ENCODE measurements around the gene YWHAH. TPM values are rescaled to one million over a fixed set of nuclear protein-coding genes. Genes with fewer than 3 reads are reported as not detected.

The YWHAH gene
- total and polyA plus RNA-seq, 9 of the 15 experiments (the other 6 are each of a cell fraction or from before 2014, with no cell fraction given): 32.0 to 177 (median 114) TPM

GRCh38 chr22:31935961-31936635 lies 8.2 kb upstream of the YWHAH start:
- Histone ChIP-seq H3K9ac (ENCODE audit: insufficient read depth in 1 of 2, low read depth in 2 of 2, low read length in 2 of 2) (peak overlapping the region in 1 of 2 experiments; percentile 64; a peak in 1 of 4 replicates), H3K4me3 (no peak overlapping the region), H3K4me2 (ENCODE audit: insufficient read depth, low read length) (peak overlapping the region; percentile 24), H3K4me1 (replicated peaks in 1 of 2; ENCODE audit: control insufficient read depth in 2 of 2, insufficient read depth in 2 of 2, low read length in 2 of 2) (peaks cover 26 to 30% of the 10 kb centered on the region in 2 experiments; a peak in 4 of 5 replicates), H3K79me2 (ENCODE audit: control insufficient read depth, insufficient read depth, low read length) (no peaks in the 10 kb centered on the region), H2AFZ (ENCODE audit: low read depth, low read length) (peak overlapping the region; percentile 59; the same call in 1 of the 2 replicates), H3K9me1 (ENCODE audit: control insufficient read depth, insufficient read depth, low read length) (no peaks in the 10 kb centered on the region), H4K20me1 (replicated peaks; ENCODE audit: control insufficient read depth, insufficient read depth, low read length) (no peaks in the 10 kb centered on the region), H3K27me3 (ENCODE audit: control insufficient read depth in 2 of 2, insufficient read depth in 2 of 2, low read length in 2 of 2) (no peaks in the 10 kb centered on the region), H3K9me3 (replicated peaks; ENCODE audit: control insufficient read depth, insufficient read depth, low read depth, low read length) (no peaks in the 10 kb centered on the region), H3K27ac (ENCODE audit: extremely low read depth, low read depth, low read length) (peak overlapping the region; percentile 5; the same call in 1 of the 3 replicates), H3K36me3 (ENCODE audit: control insufficient read depth, insufficient read depth, low read length) (no peaks in the 10 kb centered on the region)
- ChIA-PET CTCF (ENCODE audit: low intra/inter-chr PET ratio) (no interaction called here), POLR2A (interaction anchor here (1.9 kb wide), 1 partner anchor 11 kb away, joined by 7 read pairs; no protein-coding TSS in a partner anchor)
- ATAC-seq (peak; percentile 54), DNase-seq (ENCODE audit: extremely low read depth in 1 of 4, low spot score in 3 of 4) (no peak), FAIRE-seq (peak; percentile 6)
- BruUV-seq (replicated peaks): no TSS peak
- WGBS (ENCODE audit: insufficient coverage, low coverage, missing lambda C conversion rate): 29% methylated on average over 4 of the region's 4 CpGs
- in situ Hi-C loops (cut with MboI): no loop called here
- intact Hi-C loops (cut with micrococcal nuclease): no loop called here
- TF ChIP-seq SRSF7 (optimal IDR thresholded peaks at IDR 0.05; ENCODE audit: low read depth, low read length) (no peak), MECOM (CRISPR knock-in tag; IDR thresholded peaks at IDR 0.05) (no peak), SNAPC5 (CRISPR knock-in tag; IDR thresholded peaks at IDR 0.05) (no peak), SMARCC2 (IDR thresholded peaks at IDR 0.05; ENCODE audit: low read depth) (no peak), TRIM24 (IDR thresholded peaks at IDR 0.05) (no peak), ARID3B (CRISPR knock-in tag; IDR thresholded peaks at IDR 0.05; ENCODE audit: borderline replicate concordance) (no peak), PBX2 (CRISPR knock-in tag; IDR thresholded peaks at IDR 0.05; ENCODE audit: low read depth) (no peak), PBX2 (tag; conservative IDR thresholded peaks at IDR 0.05; ENCODE audit: low read depth) (0 out of 2 replicates have a peak, but pooled peaks have one; percentile 26), PATZ1 (CRISPR knock-in tag; IDR thresholded peaks at IDR 0.05; ENCODE audit: borderline replicate concordance) (no peak), CCAR2 (IDR thresholded peaks at IDR 0.05; ENCODE audit: low read depth, low read length) (no peak), ZNF253 (CRISPR knock-in tag; conservative IDR thresholded peaks at IDR 0.05) (no peak), UBTF (IDR thresholded peaks at IDR 0.05; ENCODE audit: borderline replicate concordance in 1 of 2, low read depth in 2 of 2, low read length in 2 of 2) (no peak)
